ENCODE measurements around the gene CPSF4L.

CPSF4L gene

GRCh38 chr17:73201215-73202069 is 60.2 kb downstream of the CPSF4L start:
- H3K27ac ChIP-seq = no peak overlapping the region

DNA sequence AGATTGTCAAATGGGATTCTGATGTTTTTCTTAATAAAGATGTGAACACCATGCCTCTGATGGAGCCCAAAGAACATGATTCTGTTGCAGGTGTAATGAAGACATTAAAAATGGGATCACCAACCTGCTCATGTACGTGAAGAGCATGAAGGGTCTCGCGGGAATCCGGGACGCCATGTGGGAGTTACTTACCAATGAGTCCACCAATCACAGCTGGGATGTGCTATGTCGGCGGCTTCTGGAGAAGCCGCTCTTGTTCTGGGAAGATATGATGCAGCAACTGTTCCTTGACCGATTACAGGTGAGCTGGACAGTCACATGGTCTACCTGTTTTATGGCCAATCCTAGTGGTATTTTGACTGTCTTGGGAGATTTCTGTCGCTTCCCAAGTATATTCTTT is 61.2 kb downstream of the CPSF4L start:
- peak; percentile 49 for DNase-seq (ENCODE audit: low spot score)
- Histone ChIP-seq H3K4me3 (no peak overlapping the region), H3K27ac (no peak overlapping the region)
- no peak for TF ChIP-seq CTCF (IDR thresholded peaks at IDR 0.05)

More at GRCh38 chr17:73201215-73202069, 60.2 kb downstream of the CPSF4L start:
- TF ChIP-seq CTCF (IDR thresholded peaks at IDR 0.05) = no peak
- no peak overlapping the region for H3K4me3 ChIP-seq
- DNase-seq (ENCODE audit: low spot score) = peak; percentile 60

DNA sequence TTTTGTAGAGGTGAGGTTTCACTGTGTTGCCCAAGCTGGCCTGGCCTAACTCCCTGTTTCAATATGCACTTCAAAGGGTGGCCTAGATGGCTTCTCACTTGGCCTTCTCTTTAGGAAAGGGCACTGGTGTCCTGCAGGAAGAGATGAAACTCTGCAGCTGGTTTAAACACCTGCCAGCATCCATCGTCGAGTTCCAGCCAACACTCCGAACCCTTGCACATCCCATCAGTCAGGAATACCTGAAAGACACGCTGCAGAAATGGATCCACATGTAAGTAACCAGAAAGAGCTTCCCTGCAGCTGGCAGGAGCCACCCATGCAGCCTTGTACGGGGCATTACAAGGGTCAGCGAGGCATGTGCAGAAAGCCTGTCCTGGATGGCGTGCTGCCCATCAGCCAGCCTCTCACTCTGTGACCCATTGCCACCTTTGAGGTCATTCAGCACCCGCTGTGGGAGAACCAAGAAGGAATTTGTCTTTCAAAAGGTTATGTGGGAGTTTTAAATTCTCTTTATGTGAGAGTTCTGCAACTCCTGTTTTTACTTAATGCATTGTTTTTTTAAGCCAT is 61.8 kb downstream of the CPSF4L start:
- no peak for TF ChIP-seq CTCF (IDR thresholded peaks at IDR 0.05)
- H3K4me3 ChIP-seq = no peak overlapping the region
- DNase-seq (ENCODE audit: low spot score) = peak; percentile 52
- no peak overlapping the region for H3K27ac ChIP-seq

DNA sequence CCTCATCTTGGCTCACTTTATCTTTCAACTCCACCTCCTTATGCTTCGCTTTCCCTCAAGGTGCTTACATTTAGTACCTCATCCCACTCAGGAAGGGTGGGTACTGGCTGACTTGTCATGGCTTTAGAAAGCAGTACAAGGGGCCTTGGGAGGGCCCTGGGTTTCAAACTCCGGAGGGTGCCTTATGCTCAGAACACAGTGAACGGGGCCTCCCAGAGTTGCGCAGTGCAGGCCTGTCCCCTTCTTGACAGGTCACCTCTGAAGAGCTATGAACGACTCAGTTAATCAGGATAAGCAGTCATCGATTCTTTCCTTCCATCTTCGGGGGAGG is 62.8 kb downstream of the CPSF4L start:
- Histone ChIP-seq H3K27ac (no peak overlapping the region), H3K4me3 (no peak overlapping the region)
- no peak for TF ChIP-seq CTCF (IDR thresholded peaks at IDR 0.05)
- DNase-seq (ENCODE audit: low spot score) = peak; percentile 35

Data from coronary artery (tissue), 2 donors.